Adipose tissue (tissue), 3 donors: Measurements from ENCODE around the gene TENT4B. TPM values are rescaled to one million over a fixed set of nuclear protein-coding genes. Genes with fewer than 3 reads are reported as not detected.
"Not testable (repeated sequence)": the region's sequence is repeated elsewhere in the genome, so short reads cannot be mapped to it uniquely, and the experiment has no call there.

Experiments
- H3K27ac ChIP-seq: one replicate; pipeline ENCODE4 v1.5.1; 2013; ENCODE audit warnings: low read depth, low read length
- WGBS, 3 donors: extraction: QIAGEN DNeasy Blood & Tissue Kit; methylation state at CpG; one replicate each; pipeline ENCODE4 v1.1.7; 2013; 5-methylcytosine and 5-hydroxymethylcytosine counted together
- polyA plus RNA-seq, 3 donors: library from polyadenylated mRNA; stranded (reverse); fragments of 200-250 nt; gene quantifications; one replicate each; pipeline ENCODE4 v1.2.3, GENCODE V29; 2013
- donor health status: healthy with polysubstance abuse.
- donor health status: Bipolar disorder and iron deficiency.
- donor health status: healthy.

The TENT4B gene
- polyA plus RNA-seq, 3 donors, result 2.5 to 3.4 (median 3.3) TPM

DNA sequence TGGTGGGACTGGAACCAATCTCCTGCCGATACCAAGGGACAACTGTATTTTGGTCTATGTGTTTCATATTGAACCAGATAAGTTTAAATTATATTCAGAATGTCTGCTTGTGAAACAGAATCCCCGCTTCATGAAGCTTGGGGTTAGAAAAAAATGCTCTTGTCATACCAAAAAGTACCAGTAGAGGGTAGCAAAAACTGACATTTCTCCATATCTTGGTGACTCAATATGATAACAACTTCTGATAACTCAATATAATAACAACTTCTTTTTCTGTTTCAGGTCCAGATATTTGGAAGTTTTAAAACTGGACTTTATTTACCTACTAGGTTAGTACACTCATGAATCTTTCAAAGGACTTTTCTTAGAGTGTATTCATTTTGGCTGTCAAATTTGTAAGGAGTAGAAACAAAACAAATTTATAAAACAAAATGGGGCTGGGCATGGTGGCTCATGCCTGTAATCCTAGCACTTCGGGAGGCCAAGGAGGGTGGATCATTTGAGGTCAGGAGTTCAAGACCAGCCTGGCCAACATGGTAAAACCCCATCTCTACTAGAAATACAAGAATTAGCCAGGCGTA lies 60.9 kb downstream of the TENT4B start:
- no peak overlapping the region for H3K27ac ChIP-seq
- 57 to 61% (median 58%) methylated on average over 4 of the region's 4 CpGs for WGBS, 3 donors

DNA sequence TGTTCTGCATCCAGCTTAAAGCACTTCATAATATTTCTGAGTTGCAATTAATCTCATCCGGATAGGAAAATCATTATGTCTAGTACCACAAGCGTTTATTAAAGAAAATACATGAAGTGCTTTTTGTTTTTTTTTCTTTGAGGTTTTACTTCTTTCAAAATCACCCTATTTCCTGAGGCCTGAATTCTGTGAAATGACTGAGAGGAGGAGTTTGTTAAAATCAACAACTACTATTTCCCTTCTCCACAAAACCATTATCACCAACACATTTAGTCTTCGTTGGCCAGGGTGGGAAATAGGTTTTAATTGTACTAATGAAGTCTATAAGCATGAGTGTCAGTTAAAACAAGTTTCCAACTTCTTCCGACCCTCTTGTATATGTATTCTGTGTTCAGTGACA lies 62.6 kb downstream of the TENT4B start:
- WGBS, 3 donors, result 69 to 85% (median 75%) methylated on average over 4 of the region's 4 CpGs
- no peak overlapping the region for H3K27ac ChIP-seq

DNA sequence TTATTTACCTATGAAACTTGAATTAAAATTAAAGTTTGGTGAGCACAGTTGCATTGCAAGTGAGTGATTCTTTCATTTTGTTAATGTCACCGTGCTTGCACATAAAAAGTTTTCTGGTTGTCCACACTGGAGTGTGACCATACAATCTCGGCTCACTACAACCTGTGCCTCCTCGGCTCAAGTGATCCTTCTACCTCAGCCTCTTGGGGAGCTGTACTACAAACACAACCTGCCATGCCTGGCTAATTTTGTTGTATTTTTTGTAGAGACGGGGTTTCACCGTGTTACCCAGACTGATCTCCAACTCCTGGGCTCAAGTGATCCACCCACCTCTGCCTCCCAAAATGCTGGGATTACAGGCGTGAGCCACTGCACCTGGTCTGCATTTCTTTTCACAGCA lies 63.1 kb downstream of the TENT4B start:
- H3K27ac ChIP-seq, result no peak overlapping the region
- WGBS, 3 donors, result 87 to 91% (median 91%) methylated on average over 6 of the region's 6 CpGs

DNA sequence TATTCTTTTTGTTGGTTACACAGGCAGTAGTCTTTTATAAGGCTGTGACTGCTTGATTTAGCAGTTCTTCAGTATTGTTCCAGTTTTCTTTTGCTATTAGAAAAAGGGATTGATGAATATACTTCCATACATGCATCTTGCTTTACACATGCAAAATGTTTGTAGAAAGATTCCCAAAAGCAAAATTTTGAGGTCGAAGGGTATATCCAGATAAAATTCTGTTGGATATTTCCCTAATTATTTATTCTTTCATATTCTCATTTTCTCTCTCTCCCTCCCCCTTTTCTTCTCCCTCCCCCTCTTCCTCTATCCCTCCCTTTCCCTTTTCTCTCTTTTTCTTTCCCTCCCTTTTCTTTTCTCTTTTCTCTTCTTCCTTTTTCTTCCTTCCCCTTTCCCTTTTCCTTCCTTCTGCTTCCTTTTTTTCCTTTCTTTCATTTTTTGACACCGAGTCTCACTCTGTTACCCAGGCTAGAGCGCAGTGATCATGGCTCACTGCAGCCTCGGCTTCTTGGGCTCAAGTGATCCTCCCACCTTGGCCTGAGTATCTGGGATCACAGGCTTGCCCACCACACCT lies 66.4 kb downstream of the TENT4B start:
- WGBS, 3 donors, result 94 to 96% (median 94%) methylated on average over 4 of the region's 4 CpGs
- no peak overlapping the region for H3K27ac ChIP-seq

DNA sequence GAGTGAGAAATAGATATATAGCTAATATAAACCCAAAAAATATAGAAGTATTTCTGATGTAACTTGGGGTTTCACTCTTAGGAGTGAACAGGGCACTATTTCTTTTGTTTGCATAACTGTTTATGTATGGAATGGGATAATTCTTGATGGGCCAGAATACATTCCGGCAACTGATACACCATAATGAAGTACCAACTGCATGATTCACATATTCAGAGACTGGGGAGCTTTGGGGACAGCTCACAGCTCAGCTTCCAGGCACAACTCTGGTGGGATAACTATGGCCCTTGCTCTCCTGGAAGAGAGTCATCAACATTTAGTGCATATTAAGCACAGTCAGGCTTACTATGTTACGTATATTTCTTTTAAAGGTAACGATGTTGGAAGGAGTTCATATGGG lies 71.2 kb downstream of the TENT4B start:
- 90 to 98% (median 94%) methylated on average over 3 of the region's 3 CpGs for WGBS, 3 donors
- no peak overlapping the region for H3K27ac ChIP-seq

DNA sequence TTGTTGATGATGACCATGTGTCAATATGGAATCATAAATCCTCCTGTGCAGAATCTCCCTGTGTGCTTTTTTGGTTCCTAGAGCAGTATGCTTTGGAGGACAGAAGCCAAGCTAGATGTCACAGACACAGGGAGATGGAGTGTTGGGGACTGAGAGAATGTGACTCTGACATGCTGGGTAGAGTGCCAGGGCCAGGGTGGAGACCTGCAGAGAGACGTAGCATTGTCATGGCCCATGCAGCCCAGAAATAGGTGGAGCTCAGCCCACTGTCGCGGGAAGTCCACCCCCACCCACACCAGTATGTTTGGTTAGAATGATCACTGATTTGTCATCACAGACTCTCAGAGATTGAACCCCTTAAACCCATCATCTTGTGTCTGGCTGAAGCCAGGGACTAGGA lies 74.0 kb downstream of the TENT4B start:
- WGBS, 3 donors, result 79 to 85% (median 83%) methylated on average over 3 of the region's 3 CpGs
- no peak overlapping the region for H3K27ac ChIP-seq

DNA sequence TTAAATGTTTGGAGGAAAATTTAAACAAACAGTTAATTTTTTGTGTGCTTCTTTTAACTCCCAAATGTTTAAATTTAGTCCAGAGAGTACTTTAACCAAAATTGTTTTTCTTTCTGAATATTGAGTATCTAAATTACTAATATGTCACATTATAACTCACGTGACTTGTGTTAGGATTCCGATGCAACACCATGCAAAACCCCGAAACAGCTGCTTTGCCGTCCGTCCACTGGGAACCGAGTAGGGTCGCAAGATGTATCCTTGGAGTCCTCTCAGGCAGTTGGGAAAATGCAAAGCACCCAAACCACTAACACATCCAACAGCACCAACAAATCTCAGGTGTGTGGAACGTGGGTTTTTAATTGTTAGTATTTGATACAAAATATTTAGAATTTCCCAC lies 74.6 kb downstream of the TENT4B start:
- WGBS, 3 donors, result 81 to 85% (median 82%) methylated on average over 8 of the region's 8 CpGs
- no peak overlapping the region for H3K27ac ChIP-seq

DNA sequence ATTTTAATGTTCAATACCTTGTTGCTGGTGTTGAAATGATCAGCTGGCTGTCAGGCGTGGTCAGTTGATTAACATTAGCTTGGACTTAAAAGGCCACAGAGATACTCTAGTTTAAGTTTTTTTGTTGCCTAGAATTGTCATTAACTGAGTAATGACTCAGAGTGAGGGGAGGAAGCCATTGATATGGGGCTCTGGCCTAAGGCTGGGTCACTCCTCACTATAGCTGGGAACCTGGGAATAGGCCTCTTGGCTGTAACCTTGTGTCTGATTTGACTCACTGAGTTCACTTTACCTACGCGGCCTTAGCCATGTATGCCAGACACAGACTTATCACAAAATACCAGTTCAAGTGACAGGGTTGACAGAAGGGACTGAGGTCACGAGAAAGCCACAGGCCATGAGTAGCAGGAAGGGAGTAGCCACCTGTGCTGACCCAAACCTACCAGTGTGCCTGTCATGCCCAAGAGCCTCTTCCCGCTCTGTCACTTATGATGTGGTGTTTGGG lies 75.3 kb downstream of the TENT4B start:
- WGBS, 3 donors, result 71 to 96% (median 95%) methylated on average over 5 of the region's 5 CpGs
- H3K27ac ChIP-seq, result no peak overlapping the region

DNA sequence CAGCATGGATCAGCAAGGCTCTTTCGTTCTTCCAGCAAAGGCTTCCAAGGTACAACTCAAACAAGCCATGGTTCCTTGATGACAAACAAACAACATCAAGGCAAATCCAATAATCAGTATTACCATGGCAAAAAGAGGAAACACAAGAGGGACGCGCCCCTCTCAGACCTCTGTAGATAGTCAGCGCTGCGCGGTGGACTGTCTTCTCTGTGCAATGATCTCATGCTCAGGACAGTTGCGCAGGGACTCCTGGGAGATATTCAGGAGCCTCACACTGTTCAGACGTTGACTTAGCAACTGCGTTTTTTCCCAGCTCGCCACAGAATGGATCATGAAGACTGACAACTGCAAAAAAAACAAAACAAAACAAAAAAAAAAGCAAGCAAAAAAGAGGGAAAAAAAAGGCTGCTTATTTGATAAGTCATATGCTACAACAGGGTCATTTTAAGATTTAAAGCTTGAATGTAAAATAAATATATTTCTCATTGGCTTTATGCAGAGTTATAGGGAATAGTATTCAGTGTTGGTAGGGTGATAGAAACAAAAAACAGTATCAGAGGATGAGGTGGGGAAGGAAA lies 76.1 kb downstream of the TENT4B start:
- 85 to 94% (median 92%) methylated on average over 10 of the region's 10 CpGs for WGBS, 3 donors
- H3K27ac ChIP-seq, result no peak overlapping the region

DNA sequence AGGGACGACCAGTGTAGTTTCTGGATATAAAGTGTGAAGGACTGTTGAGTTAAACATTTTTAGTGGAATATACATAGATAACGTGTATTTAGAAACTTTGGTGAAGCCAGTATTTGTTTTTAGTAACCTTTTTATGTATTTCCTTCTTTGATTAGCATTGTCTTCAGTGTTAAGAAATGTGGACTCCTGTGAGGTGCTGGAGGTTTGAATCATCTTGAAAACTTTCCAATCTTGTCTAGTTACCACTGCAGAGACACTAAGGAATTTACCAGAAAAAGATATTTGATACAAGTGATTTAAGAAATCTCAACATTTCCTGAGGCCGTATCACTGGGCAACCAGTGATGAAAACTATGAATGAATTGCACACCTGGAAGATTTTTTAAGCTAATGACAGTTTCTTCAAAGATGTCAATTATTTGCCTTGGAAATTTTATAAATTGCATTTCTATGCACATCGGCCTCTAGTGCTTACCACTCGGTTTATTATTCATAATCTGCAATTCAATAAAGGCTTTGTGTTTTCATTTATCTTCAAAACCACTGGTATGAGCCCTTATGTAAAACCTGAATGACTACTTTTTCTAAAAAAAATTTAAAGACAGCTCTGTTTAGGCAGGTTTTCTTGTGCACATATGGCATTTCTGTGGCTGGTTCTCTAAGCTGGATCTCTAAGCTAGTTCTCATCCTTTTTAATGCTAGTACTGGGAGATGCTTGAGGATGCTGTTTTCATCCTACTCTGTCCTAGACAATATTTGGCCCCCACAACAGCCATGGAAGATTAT lies 81.9 kb downstream of the TENT4B start:
- 54 to 80% (median 75%) methylated on average over 5 of the region's 5 CpGs for WGBS, 3 donors

DNA sequence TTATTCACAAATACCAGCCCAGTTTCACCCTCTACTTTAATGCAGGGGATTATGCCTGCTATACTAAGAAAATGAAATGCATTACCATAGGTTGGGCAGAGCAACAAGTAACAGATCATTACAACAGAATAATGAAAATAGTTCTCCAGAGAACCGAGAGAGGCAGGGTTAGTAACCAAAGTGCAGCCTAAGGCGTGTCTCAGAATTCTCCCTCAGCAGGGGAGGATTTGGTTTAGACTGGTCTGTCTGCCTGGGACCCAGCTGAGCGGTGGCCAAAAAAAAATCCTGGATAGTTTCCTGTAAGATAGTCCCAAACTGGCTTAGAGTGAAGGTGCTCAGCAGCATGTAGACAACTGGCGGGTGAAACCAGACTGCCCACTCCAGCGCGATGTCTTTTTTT lies 82.5 kb downstream of the TENT4B start:
- no peak overlapping the region for H3K27ac ChIP-seq
- 63 to 74% (median 64%) methylated on average over 6 of the region's 6 CpGs for WGBS, 3 donors

More for the DNA sequence above, 81.9 kb downstream of the TENT4B start:
- H3K27ac ChIP-seq, result no peak overlapping the region

DNA sequence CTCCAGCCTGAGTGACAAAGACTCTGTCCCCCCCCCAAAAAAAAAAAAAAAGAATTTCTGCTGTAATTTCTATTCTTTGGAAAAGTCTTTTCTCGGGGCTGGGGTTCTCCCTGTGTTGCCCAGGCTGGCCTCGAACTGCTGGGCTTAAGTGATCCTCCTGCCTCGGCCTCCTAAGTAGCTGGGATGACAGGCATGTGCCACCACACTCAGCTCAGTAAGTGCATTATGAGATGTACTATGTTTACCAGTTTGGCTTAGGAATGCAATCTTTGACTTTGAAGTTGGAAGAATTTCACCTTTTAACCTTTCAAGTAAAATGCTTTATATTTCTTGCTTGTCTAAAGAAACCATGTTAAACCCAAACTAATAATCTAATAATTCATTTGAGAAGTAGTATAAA lies 85.2 kb downstream of the TENT4B start:
- H3K27ac ChIP-seq, result no peak overlapping the region
- 83 to 89% (median 85%) methylated on average over 3 of the region's 3 CpGs for WGBS, 3 donors

DNA sequence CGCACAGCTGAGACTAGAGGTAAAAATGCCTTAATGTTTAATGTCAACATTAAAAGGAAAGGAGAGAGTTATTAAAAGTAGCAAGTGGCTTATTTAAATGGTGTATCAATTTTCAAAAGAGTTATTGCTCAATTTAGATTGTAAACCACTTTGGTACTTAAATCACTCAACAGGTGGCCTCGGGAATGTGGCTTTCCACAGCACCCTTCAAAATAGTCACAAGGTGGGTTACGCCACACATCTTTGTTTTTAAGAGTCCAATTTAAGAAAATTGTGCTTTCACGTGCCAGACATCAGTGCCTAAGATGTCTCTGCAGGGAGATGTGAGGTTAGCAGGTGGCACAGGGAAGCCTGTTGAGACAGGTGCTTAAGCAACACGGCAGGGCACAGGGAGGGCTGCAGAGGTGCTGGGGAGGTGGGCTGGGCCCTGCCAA lies 85.8 kb downstream of the TENT4B start:
- H3K27ac ChIP-seq, result no peak overlapping the region
- WGBS, 3 donors, result 67 to 72% (median 71%) methylated on average over 5 of the region's 5 CpGs

DNA sequence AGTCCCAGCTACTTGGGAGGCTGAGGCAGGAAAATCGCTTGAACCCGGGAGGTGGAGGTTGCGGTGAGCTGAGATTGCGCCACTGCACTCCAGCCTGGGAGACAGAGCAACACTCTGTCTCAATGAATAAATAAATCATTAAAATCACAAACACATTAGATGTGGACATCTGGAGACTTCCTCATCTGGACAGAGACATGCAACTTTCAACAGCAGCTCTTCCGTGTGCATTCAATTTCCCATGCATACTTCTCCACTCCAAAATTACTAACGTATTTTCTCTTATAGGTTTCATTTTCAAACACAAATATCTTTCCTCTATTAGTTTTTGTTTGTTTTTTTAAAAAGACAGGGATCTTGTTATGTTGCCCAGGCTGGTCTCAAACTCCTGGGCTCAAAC lies 89.9 kb downstream of the TENT4B start:
- not testable (repeated sequence) for H3K27ac ChIP-seq
- 58 to 74% (median 60%) methylated on average over 6 of the region's 6 CpGs for WGBS, 3 donors

DNA sequence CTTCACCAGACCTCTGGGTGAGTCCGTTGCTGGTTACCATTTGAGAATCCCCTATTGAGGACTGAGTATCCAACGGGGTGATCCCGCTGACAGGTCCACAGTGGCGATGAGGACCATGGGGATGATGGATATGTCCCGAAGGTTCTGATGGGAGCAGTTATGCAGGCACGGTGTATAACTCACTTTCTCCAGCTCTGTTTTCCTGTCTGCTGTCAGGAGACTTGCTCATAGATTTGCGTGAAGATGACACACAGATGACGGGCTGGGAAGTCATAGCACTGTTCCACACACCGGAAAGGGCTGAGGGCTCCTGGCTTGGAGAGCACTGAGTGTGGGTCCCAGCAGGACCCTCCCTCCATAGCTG lies 91.0 kb downstream of the TENT4B start:
- 80 to 86% (median 84%) methylated on average over 9 of the region's 9 CpGs for WGBS, 3 donors
- no peak overlapping the region for H3K27ac ChIP-seq

DNA sequence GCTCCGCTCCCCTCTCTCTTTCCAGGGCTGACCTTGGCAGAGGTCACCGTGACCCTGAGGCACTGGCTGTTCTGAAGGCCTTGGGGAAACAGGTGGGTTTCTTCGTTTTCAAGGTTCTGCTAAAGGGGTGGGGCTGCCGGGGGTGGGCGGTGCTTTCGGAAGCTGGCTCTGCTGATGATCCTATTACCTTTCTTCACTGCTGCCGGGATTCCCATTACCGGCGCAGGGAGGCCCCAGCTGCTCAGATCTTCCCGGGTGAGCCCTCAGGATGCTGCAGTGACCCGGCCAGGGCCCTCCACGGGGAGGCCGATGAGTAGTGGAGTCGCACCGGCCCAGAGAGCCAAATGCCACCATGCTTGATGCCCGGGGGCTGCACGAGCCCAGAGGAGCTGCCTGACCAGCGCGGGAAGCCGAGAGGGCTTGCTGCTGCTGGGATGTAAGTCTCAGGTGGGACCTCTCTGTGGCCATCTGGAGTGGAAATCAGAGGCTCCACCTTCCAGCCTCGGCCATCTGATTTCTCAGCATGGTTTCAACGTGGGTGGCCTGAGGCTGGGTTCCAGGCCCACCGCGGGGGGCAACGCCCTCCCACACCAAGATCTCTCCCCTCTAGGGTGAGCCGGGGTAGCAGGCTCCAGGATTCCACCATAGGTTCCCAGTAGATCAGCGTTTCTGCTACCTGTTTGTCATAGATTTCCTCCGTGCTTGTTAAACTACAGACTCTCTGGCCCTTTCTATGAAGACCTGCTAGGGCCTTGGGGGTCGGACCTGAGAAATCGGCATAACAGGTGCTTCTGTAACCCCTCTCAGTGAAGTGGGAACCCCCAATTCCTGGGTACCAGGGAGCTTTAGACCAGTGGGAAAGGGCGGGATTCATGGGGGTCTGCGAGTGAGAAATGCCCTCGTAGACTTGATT lies 91.7 kb downstream of the TENT4B start:
- 30 to 54% (median 51%) methylated on average over 33 of the region's 33 CpGs for WGBS, 3 donors

DNA sequence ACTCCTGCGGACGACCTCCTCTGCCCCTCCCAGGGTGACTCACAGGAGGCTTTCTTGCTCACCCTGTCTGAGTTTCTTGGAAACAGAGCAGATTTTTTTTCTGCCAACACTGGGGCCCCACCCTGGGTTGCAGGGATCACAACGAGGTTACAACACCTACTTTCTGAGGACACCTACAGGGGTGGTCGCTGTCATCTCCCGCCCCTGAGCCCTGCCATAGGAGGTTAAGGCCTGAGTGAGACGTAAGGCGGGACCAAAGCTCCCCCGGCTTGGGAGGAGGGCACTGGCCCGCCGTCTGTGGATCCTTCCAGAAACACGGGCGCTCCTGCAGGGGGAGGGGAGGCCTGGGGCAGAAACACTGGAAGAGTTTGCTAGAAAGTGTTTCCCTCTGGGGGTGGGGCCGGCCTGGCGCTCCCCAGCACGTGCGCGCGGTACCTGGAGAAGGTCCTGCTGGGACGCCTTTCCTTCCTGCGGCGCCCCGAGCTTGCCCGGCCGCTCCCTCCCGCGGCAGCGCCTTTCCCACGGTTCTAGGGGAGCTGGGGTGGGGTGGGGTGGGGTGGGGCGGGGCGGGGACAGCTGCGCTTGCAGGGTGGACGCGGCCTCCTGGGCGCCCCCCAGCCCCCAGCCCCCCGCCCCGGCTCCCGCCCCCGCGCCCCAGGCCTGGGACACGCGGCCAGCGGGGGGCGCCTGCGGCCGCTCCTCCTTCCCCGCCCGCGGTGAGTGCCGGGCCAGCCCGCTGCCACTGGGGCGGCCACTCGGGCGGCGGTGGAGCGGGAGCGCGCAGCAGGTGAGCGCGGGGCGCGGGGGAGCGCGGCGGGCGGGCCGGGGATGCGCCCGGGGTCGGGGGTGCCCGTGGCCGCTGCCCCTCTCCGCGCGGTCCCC lies 92.6 kb downstream of the TENT4B start:
- WGBS, 3 donors, result 1 to 2% (median 1%) methylated on average over 23 to 72 of the region's 74 CpGs
- no peak overlapping the region for H3K27ac ChIP-seq

More for the DNA sequence above, 91.7 kb downstream of the TENT4B start:
- no peak overlapping the region for H3K27ac ChIP-seq
